C4-2B (cell line): ENCODE data around the gene MAN1A2.
"Not testable (repeated sequence)": the region's sequence is repeated elsewhere in the genome, so short reads cannot be mapped to it uniquely, and the experiment has no call there.

ENCODE experiments used
- H3K27ac ChIP-seq: fragments of 450-650 bp; 2 replicates; pipeline ENCODE4 v1.5.1; 2017
- ZFX ChIP-seq: fragments of 450-650 bp; IDR thresholded peaks from 2 replicates; pipeline ENCODE4 v1.6.1; 2017
- TF ChIP-seq, protein P1 (sequence below): fragments of 450-650 bp; conservative IDR thresholded peaks from 2 replicates; pipeline ENCODE4 v1.5.1; 2017; ENCODE audit warnings: mild to moderate bottlenecking

The MAN1A2 gene

DNA sequence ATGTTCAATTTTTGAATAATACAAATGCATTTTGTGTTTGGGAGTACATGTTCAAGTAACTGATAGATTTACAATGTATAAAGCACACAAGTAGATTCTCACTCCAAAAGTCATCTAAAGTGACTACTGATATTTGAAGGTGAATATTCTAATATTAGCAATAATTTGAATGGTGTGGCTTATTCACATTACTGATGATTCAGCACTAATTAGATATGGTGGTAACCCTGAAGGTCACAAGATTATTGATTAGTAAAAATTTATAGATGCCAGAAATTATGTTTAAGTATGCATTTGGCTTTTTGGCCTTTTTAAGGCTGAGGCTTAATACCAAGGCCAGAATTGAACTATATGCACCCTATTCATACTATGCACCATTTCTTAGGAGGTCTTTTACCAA is 186.2 kb downstream of the MAN1A2 start:
- no peak overlapping the region for H3K27ac ChIP-seq
- TF ChIP-seq ZFX: no peak
- TF ChIP-seq, protein P1, sequence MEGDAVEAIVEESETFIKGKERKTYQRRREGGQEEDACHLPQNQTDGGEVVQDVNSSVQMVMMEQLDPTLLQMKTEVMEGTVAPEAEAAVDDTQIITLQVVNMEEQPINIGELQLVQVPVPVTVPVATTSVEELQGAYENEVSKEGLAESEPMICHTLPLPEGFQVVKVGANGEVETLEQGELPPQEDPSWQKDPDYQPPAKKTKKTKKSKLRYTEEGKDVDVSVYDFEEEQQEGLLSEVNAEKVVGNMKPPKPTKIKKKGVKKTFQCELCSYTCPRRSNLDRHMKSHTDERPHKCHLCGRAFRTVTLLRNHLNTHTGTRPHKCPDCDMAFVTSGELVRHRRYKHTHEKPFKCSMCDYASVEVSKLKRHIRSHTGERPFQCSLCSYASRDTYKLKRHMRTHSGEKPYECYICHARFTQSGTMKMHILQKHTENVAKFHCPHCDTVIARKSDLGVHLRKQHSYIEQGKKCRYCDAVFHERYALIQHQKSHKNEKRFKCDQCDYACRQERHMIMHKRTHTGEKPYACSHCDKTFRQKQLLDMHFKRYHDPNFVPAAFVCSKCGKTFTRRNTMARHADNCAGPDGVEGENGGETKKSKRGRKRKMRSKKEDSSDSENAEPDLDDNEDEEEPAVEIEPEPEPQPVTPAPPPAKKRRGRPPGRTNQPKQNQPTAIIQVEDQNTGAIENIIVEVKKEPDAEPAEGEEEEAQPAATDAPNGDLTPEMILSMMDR: no peak

DNA sequence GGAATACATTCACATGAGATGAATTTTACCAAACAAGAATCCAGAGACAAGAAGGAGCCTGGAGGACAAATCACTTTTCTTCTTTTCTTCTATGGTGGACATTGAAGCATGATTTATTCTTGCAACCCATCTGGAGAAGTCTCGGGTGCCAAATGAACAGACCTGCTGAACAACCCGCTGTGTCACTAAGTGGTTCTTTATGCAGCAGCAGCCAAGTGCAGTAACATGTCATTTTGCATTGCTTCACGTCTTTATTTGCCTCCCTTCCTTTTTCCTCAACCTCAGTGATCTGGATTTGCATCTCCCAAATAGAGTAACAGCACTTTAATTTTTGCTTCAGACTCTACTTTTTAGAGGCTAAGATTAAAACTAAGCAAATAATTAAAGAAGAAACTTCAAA is 188.6 kb downstream of the MAN1A2 start:
- TF ChIP-seq, protein P1: no peak
- no peak for TF ChIP-seq ZFX
- no peak overlapping the region for H3K27ac ChIP-seq

DNA sequence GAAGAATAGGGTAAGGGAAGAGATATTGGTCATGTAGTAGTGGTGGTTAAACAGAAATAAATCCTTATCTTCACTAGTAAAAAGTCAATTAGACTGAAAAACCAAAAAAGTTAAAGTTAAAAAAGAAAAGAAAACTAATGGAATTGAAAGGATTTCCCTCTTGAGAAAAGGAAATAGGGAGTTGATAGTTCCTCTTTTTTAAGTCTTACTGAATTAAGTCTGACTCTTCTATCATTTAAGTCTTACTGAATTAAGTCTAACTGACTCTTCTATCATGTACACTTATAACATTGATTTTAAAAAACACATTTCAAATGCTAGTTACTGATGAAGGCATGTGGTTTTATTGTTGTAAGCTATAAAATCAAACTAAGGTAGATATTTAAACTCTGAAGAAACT is 189.1 kb downstream of the MAN1A2 start:
- H3K27ac ChIP-seq: no peak overlapping the region
- TF ChIP-seq, protein P1: no peak

DNA sequence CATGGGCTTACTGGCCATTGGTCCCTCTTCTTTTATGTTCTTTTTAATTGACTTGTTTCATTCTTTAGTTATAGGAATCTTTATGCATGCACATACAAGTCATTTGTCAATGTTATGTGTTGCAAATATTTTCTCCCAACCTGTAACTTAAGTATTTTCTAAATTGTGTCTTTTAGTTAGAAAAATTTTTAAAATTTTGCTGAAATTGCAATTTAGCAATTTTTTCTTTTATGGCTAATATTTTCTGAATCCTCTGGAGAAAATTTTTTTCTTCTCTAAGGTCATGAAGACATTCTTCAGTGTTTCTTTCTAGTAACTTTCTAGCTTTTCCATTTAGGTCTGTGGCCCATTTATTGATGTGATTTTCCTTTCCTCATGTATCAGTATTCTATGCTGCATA is 189.7 kb downstream of the MAN1A2 start:
- TF ChIP-seq, protein P1: no peak
- no peak for TF ChIP-seq ZFX
- H3K27ac ChIP-seq: no peak overlapping the region

DNA sequence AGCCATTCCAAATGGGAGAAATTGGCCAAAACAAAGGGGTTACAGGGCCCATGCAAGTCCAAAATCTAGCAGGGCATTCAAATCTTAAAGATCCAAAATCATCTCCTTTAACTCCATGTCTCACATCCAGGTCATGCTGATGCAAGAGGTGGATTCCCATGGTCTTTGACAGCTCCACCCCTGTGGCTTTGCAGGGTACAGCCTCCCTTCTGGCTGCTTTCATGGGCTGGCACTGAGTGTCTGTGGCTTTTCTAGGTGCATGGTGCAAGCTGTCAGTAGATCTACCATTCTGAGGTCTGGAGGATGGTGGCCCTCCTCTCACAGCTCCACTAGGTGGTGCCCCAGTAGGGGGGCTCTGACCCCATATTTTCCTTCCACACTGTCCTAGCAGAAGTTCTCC is 191.2 kb downstream of the MAN1A2 start:
- H3K27ac ChIP-seq: not testable (repeated sequence)

DNA sequence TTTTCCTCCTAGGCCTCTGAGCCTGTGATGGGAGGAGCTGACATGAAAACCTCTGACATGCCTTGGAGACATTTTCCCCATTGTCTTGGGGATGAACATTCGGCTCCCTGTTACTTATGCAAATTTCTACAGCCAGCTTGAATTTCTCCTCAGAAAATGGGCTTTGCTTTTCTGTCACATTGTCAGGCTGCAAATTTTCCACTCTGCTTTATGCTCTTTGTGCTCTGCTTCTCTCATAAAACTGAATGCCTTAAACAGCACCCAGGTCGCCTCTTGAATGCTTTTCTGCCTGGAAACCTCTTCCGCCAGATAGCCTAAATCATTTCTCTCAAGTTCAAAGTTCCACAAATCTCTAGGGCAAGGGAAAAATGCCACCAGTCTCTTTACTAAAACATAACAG is 191.9 kb downstream of the MAN1A2 start:
- no peak for TF ChIP-seq ZFX
- TF ChIP-seq, protein P1: no peak
- H3K27ac ChIP-seq: no peak overlapping the region

DNA sequence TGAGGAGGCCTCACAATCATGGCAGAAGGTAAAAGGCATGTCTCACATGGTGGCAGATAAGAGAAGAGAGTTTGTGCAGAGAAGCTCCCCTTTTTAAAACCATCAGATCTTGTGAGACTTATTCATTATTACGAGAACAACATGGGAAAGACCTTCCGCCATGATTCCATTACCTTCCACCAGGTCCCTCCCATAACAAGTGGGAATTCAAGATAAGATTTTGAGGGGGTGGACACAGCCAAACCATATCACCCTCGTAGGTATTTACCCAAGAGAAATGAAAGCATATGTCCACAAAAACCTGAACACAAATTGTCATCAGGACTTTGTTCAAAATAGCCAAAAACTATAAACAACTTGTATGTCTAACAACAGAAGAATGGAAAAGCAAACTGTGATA is 192.7 kb downstream of the MAN1A2 start:
- no peak overlapping the region for H3K27ac ChIP-seq

DNA sequence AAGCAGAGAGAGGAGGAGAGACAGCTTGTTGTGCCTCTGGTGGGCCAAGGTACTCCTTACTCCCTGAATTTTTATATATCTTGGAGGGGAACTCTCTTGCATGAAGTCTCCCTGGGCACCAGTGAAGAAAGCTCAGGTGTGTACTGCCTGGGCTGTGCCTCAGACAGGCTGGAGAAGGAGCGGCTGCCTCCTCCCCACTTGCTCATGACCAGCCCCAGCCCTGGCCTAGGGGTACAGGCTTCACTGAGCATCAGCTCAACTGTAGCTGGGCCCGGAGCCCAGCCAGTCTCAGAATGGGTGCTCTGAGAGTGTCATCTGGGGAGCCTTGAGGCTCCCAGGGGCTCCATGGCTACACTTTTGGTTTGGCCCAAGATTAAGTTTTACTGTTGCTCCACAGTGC is 193.8 kb downstream of the MAN1A2 start:
- H3K27ac ChIP-seq: peak overlapping the region; percentile 74; the same call in 1 of the 2 replicates
- TF ChIP-seq ZFX: no peak
- TF ChIP-seq, protein P1: no peak

More for the DNA sequence above, 192.7 kb downstream of the MAN1A2 start:
- TF ChIP-seq, protein P1: no peak
- no peak for TF ChIP-seq ZFX
